ENCODE results near the gene ANKRD13D.

GRCh38 chr11:67311556-67312082 lies 22.5 kb downstream of the ANKRD13D start:
- TF ChIP-seq POLR2AphosphoS5 (IDR thresholded peaks at IDR 0.05) (no peak), POLR2A (IDR thresholded peaks at IDR 0.05) (no peak)
